Lower lobe of right lung (tissue), 2 donors: ENCODE data around the gene RPS24. TPM values are rescaled to one million over a fixed set of nuclear protein-coding genes. Genes with fewer than 3 reads are reported as not detected.

Experiments
- ATAC-seq, 2 donors: fragments of 200-7000 bp; cut with Tn5 transposase; one replicate each; pipeline ENCODE4 v1.9.1; 2020 to 2022; ENCODE audit warnings: mild to moderate bottlenecking in 2 of 2, moderate library complexity in 2 of 2
- DNase-seq: peaks from one replicate; pipeline ENCODE4 v3.0.0-alpha.2; 2020
- H3K27ac ChIP-seq: fragments of 200-600 bp; one replicate; pipeline ENCODE4 v1.8.0; 2022
- H3K27me3 ChIP-seq: fragments of 200-600 bp; one replicate; pipeline ENCODE4 v1.8.0; 2022; ENCODE audit warnings: low read depth
- H3K36me3 ChIP-seq: fragments of 200-600 bp; one replicate; pipeline ENCODE4 v1.8.0; 2022; ENCODE audit warnings: mild to moderate bottlenecking
- H3K4me1 ChIP-seq: fragments of 200-600 bp; one replicate; pipeline ENCODE4 v1.8.0; 2022
- H3K4me3 ChIP-seq: fragments of 200-600 bp; one replicate; pipeline ENCODE4 v1.8.0; 2022; ENCODE audit warnings: mild to moderate bottlenecking
- H3K9me3 ChIP-seq: fragments of 200-600 bp; one replicate; pipeline ENCODE4 v1.8.0; 2022
- CTCF ChIP-seq: fragments of 200-600 bp; IDR thresholded peaks from one replicate; pipeline ENCODE4 v1.8.0; 2022; ENCODE audit warnings: antibody characterized with exemption, mild to moderate bottlenecking
- intact Hi-C: fragments of 100-400 bp; cut with DNase I; formaldehyde crosslinking; loops from one replicate; pipeline ENCODE4 v1.11.0; 2022
- total RNA-seq: library from RNA; stranded (reverse); fragmentation: NEBNext Ultra II Directional; extraction: Animal tissue kit (Norgen Biotek cat#: 25700); gene quantifications from one replicate; pipeline ENCODE4 v1.2.1, GENCODE V29; 2021
- donor health status: DM: no; HTN: yes; CAD: no; lungs with severe emphysema.

Gene RPS24
- total RNA-seq, 1 donor from 2014 or later: 1,077 TPM

- intact Hi-C loops: no loop called here
- Histone ChIP-seq H3K4me3 (no peak overlapping the region), H3K27me3 (no peaks in the 10 kb centered on the region), H3K36me3 (peaks cover 79% of the 10 kb centered on the region), H3K4me1 (peaks cover 54% of the 10 kb centered on the region), H3K9me3 (no peaks in the 10 kb centered on the region), H3K27ac (no peak overlapping the region)
- ATAC-seq (peak; percentile 46 to 64), DNase-seq (no peak)
- TF ChIP-seq CTCF: no peak
Observed at GRCh38 chr10:78038105-78038504, 4.4 kb downstream of the RPS24 start.

GRCh38 chr10:78038791-78039547 is 5.3 kb downstream of the RPS24 start:
- no peak overlapping the region for H3K4me3 ChIP-seq
- peaks cover 52% of the 10 kb centered on the region for H3K4me1 ChIP-seq
- no peak overlapping the region for H3K27ac ChIP-seq
- peaks cover 82% of the 10 kb centered on the region for H3K36me3 ChIP-seq
- no peak for ATAC-seq
- intact Hi-C loops: no loop called here
- no peak for DNase-seq
- no peak for TF ChIP-seq CTCF
- H3K9me3 ChIP-seq: no peaks in the 10 kb centered on the region
- H3K27me3 ChIP-seq: no peaks in the 10 kb centered on the region

GRCh38 chr10:78039743-78040142 is 6.1 kb downstream of the RPS24 start:
- Histone ChIP-seq H3K27me3 (no peaks in the 10 kb centered on the region), H3K27ac (no peak overlapping the region), H3K4me3 (no peak overlapping the region), H3K9me3 (no peaks in the 10 kb centered on the region), H3K4me1 (peaks cover 45% of the 10 kb centered on the region), H3K36me3 (peaks cover 82% of the 10 kb centered on the region)
- no peak for ATAC-seq
- intact Hi-C loops: no loop called here
- TF ChIP-seq CTCF: no peak
- no peak for DNase-seq

- ATAC-seq (no peak), DNase-seq (no peak)
- H3K36me3 ChIP-seq: peaks cover 69% of the 10 kb centered on the region
- peaks cover 28% of the 10 kb centered on the region for H3K4me1 ChIP-seq
- no peaks in the 10 kb centered on the region for H3K9me3 ChIP-seq
- H3K27me3 ChIP-seq: no peaks in the 10 kb centered on the region
- no peak for TF ChIP-seq CTCF
- intact Hi-C loops: no loop called here
- H3K27ac ChIP-seq: no peak overlapping the region
- no peak overlapping the region for H3K4me3 ChIP-seq
Observed at GRCh38 chr10:78041170-78042057, 7.8 kb downstream of the RPS24 start.

GRCh38 chr10:78042058-78042751 is 8.5 kb downstream of the RPS24 start:
- TF ChIP-seq CTCF: no peak
- Histone ChIP-seq H3K9me3 (no peaks in the 10 kb centered on the region), H3K4me3 (no peak overlapping the region), H3K27me3 (no peaks in the 10 kb centered on the region), H3K36me3 (peaks cover 61% of the 10 kb centered on the region), H3K4me1 (peaks cover 22% of the 10 kb centered on the region), H3K27ac (no peak overlapping the region)
- DNase-seq: no peak
- intact Hi-C loops: no loop called here
- no peak for ATAC-seq
